HepG2 (cell line): ENCODE measurements around the gene ATM. TPM values are rescaled to one million over a fixed set of nuclear protein-coding genes. Genes with fewer than 3 reads are reported as not detected.
"Not testable (repeated sequence)": the region's sequence is repeated elsewhere in the genome, so short reads cannot be mapped to it uniquely, and the experiment has no call there.

Experiments used
- ATAC-seq: fragments of 200-7000 bp; cut with Tn5 transposase; 3 replicates; pipeline ENCODE4 v1.9.1; 2020; ENCODE audit warnings: mild to moderate bottlenecking, moderate library complexity
- BruUV-seq: library from RNA; stranded (reverse); fragments of 400-500 nt; replicated peaks from 2 replicates; lab custom pipeline; 2021; lab: Mats Ljungman, UMichigan
- CTCF ChIA-PET: fragments of 300-600 bp; formaldehyde crosslinking; extraction: SDS; loops from one replicate; lab custom pipeline; 2021; ENCODE audit warnings: low total read pairs, inconsistent platforms, low intra/inter-chr PET ratio; lab: Yijun Ruan, JAX
- POLR2A ChIA-PET: fragments of 350-600 bp; sonication (Branson Sonifier 250); formaldehyde crosslinking; loops from one replicate; lab custom pipeline; 2020; ENCODE audit warnings: antibody characterized with exemption, inconsistent platforms; lab: Yijun Ruan, JAX
- DNase-seq: peaks from one replicate; pipeline ENCODE4 v3.0.0-alpha.2; 2015; ENCODE audit warnings: low spot score
- FAIRE-seq: peaks from 3 replicates; lab custom pipeline; 2011; peaks lifted over from hg19 to GRCh38; lab: Jason Lieb, UNC
- H2AFZ ChIP-seq: one replicate; pipeline ENCODE4 v1.6.1; 2011; ENCODE audit warnings: low read length, inconsistent platforms
- H3K27ac ChIP-seq: fragments of 300-600 bp; 3 replicates; pipeline ENCODE4 v1.8.0; 2011; ENCODE audit warnings: mixed run types, mild to moderate bottlenecking, mixed read lengths, low read length, inconsistent platforms; ENCODE audit not compliant: insufficient read depth; ENCODE audit errors: extremely low read length
- H3K27me3 ChIP-seq, 2 experiments: fragments of 200-600 bp in 1 of 2; 2 replicates in 1 of 2; 3 replicates in 1 of 2; pipeline versions ENCODE4 v1.6.0 to v1.8.0; 2011; ENCODE audit warnings: low read length in 2 of 2, mild to moderate bottlenecking in 2 of 2, moderate library complexity in 2 of 2, inconsistent platforms in 1 of 2; ENCODE audit not compliant: insufficient read depth in 2 of 2, control insufficient read depth in 1 of 2
- H3K36me3 ChIP-seq, 2 experiments: fragments of 200-600 bp in 1 of 2; replicated peaks in 1 of 2; 2 replicates in 1 of 2; 3 replicates in 1 of 2; pipeline versions ENCODE4 v1.5.1 to v1.8.0; 2011; ENCODE audit warnings: low read length in 2 of 2, inconsistent platforms in 1 of 2; ENCODE audit not compliant: insufficient read depth in 2 of 2, control insufficient read depth in 1 of 2
- H3K4me1 ChIP-seq: 2 replicates; pipeline ENCODE4 v1.5.1; 2012; ENCODE audit warnings: low read length, inconsistent platforms; ENCODE audit not compliant: insufficient read depth
- H3K4me2 ChIP-seq: 2 replicates; pipeline ENCODE4 v1.6.0; 2011; ENCODE audit warnings: low read depth, low read length, inconsistent platforms
- H3K4me3 ChIP-seq, 3 experiments: fragments of 200-600 bp in 1 of 3; sonication (generic), shearing (Covaris generic) in 1 of 3; replicated peaks in 1 of 3; 2 replicates each; pipeline ENCODE4 v1.5.1; 2011 to 2016; ENCODE audit warnings: low read length in 3 of 3, inconsistent platforms in 2 of 3, low read depth in 2 of 3, mild to moderate bottlenecking in 2 of 3, control low read depth in 1 of 3, mixed read lengths in 1 of 3; ENCODE audit not compliant: insufficient read depth in 1 of 3
- H3K79me2 ChIP-seq: one replicate; pipeline ENCODE4 v1.6.1; 2011; ENCODE audit warnings: low read length, inconsistent platforms; ENCODE audit not compliant: insufficient read depth
- H3K9ac ChIP-seq: 2 replicates; pipeline ENCODE4 v1.6.0; 2011; ENCODE audit warnings: mild to moderate bottlenecking, low read depth, low read length, inconsistent platforms; ENCODE audit not compliant: insufficient read depth
- H3K9me3 ChIP-seq: 2 replicates; pipeline ENCODE4 v1.5.1; 2012; ENCODE audit warnings: mild to moderate bottlenecking, low read length
- H4K20me1 ChIP-seq: 2 replicates; pipeline ENCODE4 v1.6.0; 2011; ENCODE audit warnings: inconsistent platforms, mild to moderate bottlenecking, low read length, moderate library complexity; ENCODE audit not compliant: insufficient read depth
- ATM ChIP-seq: fragments of 450-650 bp; IDR thresholded peaks from 2 replicates; pipeline ENCODE4 v1.7.1; 2017; ENCODE audit warnings: mild to moderate bottlenecking, borderline replicate concordance
- ELF1 ChIP-seq: sonication (generic); formaldehyde crosslinking; IDR thresholded peaks from 2 replicates; pipeline ENCODE4 v1.4.0; 2020; ENCODE audit warnings: missing genetic modification reagents
- FOSL1 ChIP-seq: sonication (generic); formaldehyde crosslinking; IDR thresholded peaks from 2 replicates; pipeline ENCODE4 v1.9.0; 2021; ENCODE audit warnings: missing genetic modification reagents, borderline replicate concordance
- HIC2 ChIP-seq: sonication (generic); formaldehyde crosslinking; IDR thresholded peaks from 2 replicates; pipeline ENCODE4 v1.9.0; 2022; ENCODE audit warnings: low read depth, missing genetic modification reagents
- MAFK ChIP-seq, 2 experiments: IDR thresholded peaks in 1 of 2; conservative IDR thresholded peaks in 1 of 2; 2 replicates each; pipeline ENCODE4 v1.6.1; 2011; ENCODE audit warnings: improper control_type of control experiment in 2 of 2, low read length in 2 of 2
- NFAT5 ChIP-seq: sonication (generic); formaldehyde crosslinking; IDR thresholded peaks from 2 replicates; pipeline ENCODE4 v1.4.0; 2020; ENCODE audit warnings: missing genetic modification reagents
- ZBTB2 ChIP-seq: sonication (generic); formaldehyde crosslinking; IDR thresholded peaks from 2 replicates; pipeline ENCODE4 v1.8.0; 2022; ENCODE audit warnings: low read depth, missing genetic modification reagents
- ZFYVE20 ChIP-seq: sonication (generic); formaldehyde crosslinking; IDR thresholded peaks from 2 replicates; pipeline ENCODE4 v1.8.0; 2023; ENCODE audit warnings: low read depth, mild to moderate bottlenecking, moderate library complexity, missing genetic modification reagents, borderline replicate concordance
- ZNF335 ChIP-seq: sonication (generic); formaldehyde crosslinking; IDR thresholded peaks from 2 replicates; pipeline ENCODE4 v1.4.0; 2020; ENCODE audit warnings: missing genetic modification reagents
- ZNF777 ChIP-seq: sonication (generic); formaldehyde crosslinking; IDR thresholded peaks from 2 replicates; pipeline ENCODE4 v1.4.0; 2020; ENCODE audit warnings: missing genetic modification reagents
- WGBS: methylation state at CpG from one replicate; pipeline ENCODE4 v1.1.6; 2017; ENCODE audit warnings: low lambda C conversion rate; 5-methylcytosine and 5-hydroxymethylcytosine counted together
- in situ Hi-C: cut with HindIII; loops from 2 replicates; pipeline ENCODE4 v1.10.0; 2017; ENCODE audit warnings: low pct_unique_long_range_greater_than_20kb; ENCODE audit not compliant: extremely low pct_ligation_motif_present
- intact Hi-C: fragments of 100-400 bp; cut with micrococcal nuclease; formaldehyde crosslinking; loops from one replicate; pipeline ENCODE4 v1.10.0; 2022; ENCODE audit not compliant: unreplicated experiment
- polyA plus RNA-seq, 8 experiments: library from polyadenylated mRNA; depleted of rRNA in 3 of 8; stranded (reverse) in 7 of 8; unstranded in 1 of 8; fragments of >200 nt; fragmentation: Illumina TruSeq in 4 of 8; extraction: Trizol in 4 of 8; gene quantifications; 2 replicates each; pipeline versions ENCODE4 v1.2.1 to v1.2.3, GENCODE V29; 2011 to 2016; ENCODE audit warnings: low read depth in 4 of 8, missing spikeins in 1 of 8, mixed read lengths in 1 of 8; ENCODE audit not compliant: insufficient read depth in 1 of 8
- total RNA-seq, 5 experiments: library from RNA; depleted of rRNA; stranded (reverse); fragments of >200 nt; fragmentation: Illumina TruSeq; extraction: Trizol; gene quantifications; 2 replicates each; pipeline ENCODE4 v1.2.3, GENCODE V29; 2016; ENCODE audit warnings: low read depth in 1 of 5

The ATM gene
- total and polyA plus RNA-seq, 2 of the 13 experiments (the other 11 are each of a cell fraction or from before 2014, with no cell fraction given): 40.0 to 71.6 TPM

GRCh38 chr11:108289066-108289465, 66.2 kb downstream of the ATM start:
- FAIRE-seq, POLR2A ChIA-PET, H3K4me1 ChIP-seq: not testable (repeated sequence)

GRCh38 chr11:108289699-108290098, 66.8 kb downstream of the ATM start:
- no peak overlapping the region for H3K9ac ChIP-seq
- H2AFZ ChIP-seq: no peak overlapping the region
- CTCF ChIA-PET: no interaction called here
- no peaks in the 10 kb centered on the region for H4K20me1 ChIP-seq
- H3K4me2 ChIP-seq: no peak overlapping the region
- intact Hi-C loops (no loop called here), in situ Hi-C loops (no loop called here)
- no peaks in the 10 kb centered on the region for H3K27me3 ChIP-seq
- DNase-seq: no peak
- no peaks in the 10 kb centered on the region for H3K4me1 ChIP-seq
- no TSS peak for BruUV-seq
- no peak for FAIRE-seq
- H3K9me3 ChIP-seq: no peaks in the 10 kb centered on the region
- peaks cover 7 to 58% of the 10 kb centered on the region in 2 experiments; a peak in 4 of 5 replicates for H3K36me3 ChIP-seq
- no peak for ATAC-seq
- H3K79me2 ChIP-seq: no peaks in the 10 kb centered on the region
- POLR2A ChIA-PET: no interaction called here
- no peak overlapping the region for H3K4me3 ChIP-seq
- 95% methylated on average over 6 of the region's 6 CpGs for WGBS
- no peak overlapping the region for H3K27ac ChIP-seq
- TF ChIP-seq ZNF777 (no peak), ZFYVE20 (CRISPR knock-in tag) (no peak), ZBTB2 (CRISPR knock-in tag) (no peak), ZNF335 (no peak), NFAT5 (CRISPR knock-in tag) (no peak), ATM (no peak), HIC2 (no peak), FOSL1 (CRISPR knock-in tag) (no peak), ELF1 (no peak)

More at GRCh38 chr11:108289066-108289465, 66.2 kb downstream of the ATM start:
- H4K20me1 ChIP-seq, intact Hi-C loops, H3K79me2 ChIP-seq, H2AFZ ChIP-seq, BruUV-seq, CTCF ChIA-PET, H3K9me3 ChIP-seq, DNase-seq, H3K4me2 ChIP-seq, H3K27me3 ChIP-seq, H3K9ac ChIP-seq, ATAC-seq, in situ Hi-C loops, H3K4me3 ChIP-seq, H3K27ac ChIP-seq: not testable (repeated sequence)
- peaks cover 8 to 64% of the 10 kb centered on the region in 2 experiments; a peak in 4 of 5 replicates for H3K36me3 ChIP-seq
- TF ChIP-seq MAFK (conservative IDR thresholded peaks at IDR 0.05 in 1 of 2, IDR thresholded peaks at IDR 0.05 in 1 of 2; ENCODE audit: low read length in 2 of 2): peak in 1 of 2 experiments; percentile 27; a peak in 2 of 4 replicates
